NB4 (cell line): ENCODE data around the gene RPL13.

Source experiments
- POLR2A ChIP-seq: IDR thresholded peaks from 2 replicates; pipeline ENCODE4 v1.6.1; 2011; ENCODE audit warnings: mild to moderate bottlenecking; ENCODE audit not compliant: insufficient read length; ENCODE audit errors: extremely low read depth
- TF ChIP-seq, protein P1 (sequence below): IDR thresholded peaks from one replicate; pipeline ENCODE4 v1.5.1; 2012; ENCODE audit warnings: low read depth, low read length
- TF ChIP-seq, protein P2 (sequence below): IDR thresholded peaks from 2 replicates; pipeline ENCODE4 v1.6.1; 2011; ENCODE audit warnings: low read depth, low read length

DNA sequence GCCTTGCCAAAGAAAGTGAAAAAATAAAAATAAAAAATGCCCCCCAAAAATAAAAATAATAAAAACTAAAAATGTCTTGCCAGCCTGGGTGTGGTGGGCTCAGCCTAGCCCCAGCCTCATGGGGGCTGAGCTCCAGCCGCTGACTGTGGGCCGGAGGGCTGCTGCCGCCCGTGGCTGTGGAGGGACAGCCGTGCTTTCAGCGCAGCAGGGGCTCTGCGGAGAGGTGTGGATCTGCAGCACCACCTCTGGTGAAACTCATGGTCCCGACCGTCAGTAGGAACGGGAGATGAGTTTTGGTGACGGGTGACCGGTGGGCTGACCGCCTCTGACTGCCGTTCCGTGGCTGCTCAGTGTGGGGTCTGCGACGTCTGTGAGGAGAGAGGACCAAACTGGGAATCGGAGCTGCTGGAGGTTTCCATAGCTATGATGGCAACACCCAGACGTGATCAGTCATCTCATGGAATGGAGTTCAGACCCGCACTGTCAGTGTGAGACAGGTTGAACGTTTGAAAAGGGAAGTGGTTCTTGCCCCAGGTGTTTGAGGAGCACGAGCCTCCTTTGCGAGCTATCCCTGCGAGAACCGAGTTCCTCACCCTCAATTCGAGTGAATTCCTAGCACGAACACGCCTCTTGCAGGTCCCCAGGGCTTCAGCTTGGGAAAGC is 12.0 kb upstream of the RPL13 start:
- TF ChIP-seq, protein P1, sequence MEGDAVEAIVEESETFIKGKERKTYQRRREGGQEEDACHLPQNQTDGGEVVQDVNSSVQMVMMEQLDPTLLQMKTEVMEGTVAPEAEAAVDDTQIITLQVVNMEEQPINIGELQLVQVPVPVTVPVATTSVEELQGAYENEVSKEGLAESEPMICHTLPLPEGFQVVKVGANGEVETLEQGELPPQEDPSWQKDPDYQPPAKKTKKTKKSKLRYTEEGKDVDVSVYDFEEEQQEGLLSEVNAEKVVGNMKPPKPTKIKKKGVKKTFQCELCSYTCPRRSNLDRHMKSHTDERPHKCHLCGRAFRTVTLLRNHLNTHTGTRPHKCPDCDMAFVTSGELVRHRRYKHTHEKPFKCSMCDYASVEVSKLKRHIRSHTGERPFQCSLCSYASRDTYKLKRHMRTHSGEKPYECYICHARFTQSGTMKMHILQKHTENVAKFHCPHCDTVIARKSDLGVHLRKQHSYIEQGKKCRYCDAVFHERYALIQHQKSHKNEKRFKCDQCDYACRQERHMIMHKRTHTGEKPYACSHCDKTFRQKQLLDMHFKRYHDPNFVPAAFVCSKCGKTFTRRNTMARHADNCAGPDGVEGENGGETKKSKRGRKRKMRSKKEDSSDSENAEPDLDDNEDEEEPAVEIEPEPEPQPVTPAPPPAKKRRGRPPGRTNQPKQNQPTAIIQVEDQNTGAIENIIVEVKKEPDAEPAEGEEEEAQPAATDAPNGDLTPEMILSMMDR: no peak
- TF ChIP-seq POLR2A: no peak
- TF ChIP-seq, protein P2, sequence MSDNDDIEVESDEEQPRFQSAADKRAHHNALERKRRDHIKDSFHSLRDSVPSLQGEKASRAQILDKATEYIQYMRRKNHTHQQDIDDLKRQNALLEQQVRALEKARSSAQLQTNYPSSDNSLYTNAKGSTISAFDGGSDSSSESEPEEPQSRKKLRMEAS: no peak
